GM10266 (cell line): Measurements from ENCODE around the gene BEST3.

ENCODE experiments used
- DNase-seq: peaks from one replicate; pipeline ENCODE4 v3.0.0; 2012; ENCODE audit errors: extremely low spot score
- CTCF ChIP-seq: IDR thresholded peaks from 2 replicates; pipeline ENCODE4 v1.5.1; 2012; ENCODE audit warnings: mild to moderate bottlenecking, low read depth; ENCODE audit not compliant: control insufficient read depth, insufficient read depth; ENCODE audit errors: missing control alignments

The BEST3 gene

GRCh38 chr12:69658203-69658602 is 40.9 kb downstream of the BEST3 start:
- DNase-seq, result no peak
- TF ChIP-seq CTCF, result no peak

DNA sequence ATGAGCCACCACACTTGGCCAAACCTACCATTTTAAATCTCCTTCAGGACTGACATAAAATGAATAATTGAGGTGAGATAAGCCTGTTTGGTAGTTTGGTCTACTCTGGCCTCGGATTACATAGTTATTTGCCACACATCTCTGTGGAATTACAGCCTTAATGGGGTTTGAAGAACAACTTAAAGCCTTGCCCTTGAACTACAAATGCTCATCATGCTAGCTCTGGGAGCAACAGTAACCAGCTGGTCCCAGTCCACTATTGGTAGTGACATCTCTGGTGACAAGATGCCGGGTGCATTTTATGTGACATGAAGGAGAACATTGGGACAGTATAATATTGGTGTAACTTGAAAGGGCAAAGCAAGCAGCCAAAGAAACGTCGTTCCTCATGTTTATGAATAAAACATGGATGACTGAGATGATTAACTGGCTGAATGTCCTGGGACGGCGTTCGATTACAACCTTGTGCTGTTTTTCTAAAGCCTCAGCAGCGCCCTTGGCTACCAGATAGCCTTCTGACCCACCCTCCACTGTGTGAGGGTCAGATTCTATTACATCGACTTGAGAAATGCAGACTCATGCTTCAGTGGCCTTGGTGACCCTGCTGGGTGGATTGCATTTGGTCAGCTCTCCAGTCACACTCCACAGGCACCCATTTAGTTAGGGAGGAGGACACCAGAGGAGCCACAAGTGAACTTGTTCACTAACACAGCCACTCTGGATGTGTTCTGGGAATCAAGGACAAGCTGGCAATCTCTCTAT is 41.5 kb downstream of the BEST3 start:
- no peak for DNase-seq
- TF ChIP-seq CTCF, result no peak

GRCh38 chr12:69655616-69656340 is 43.3 kb downstream of the BEST3 start:
- DNase-seq, result no peak
- TF ChIP-seq CTCF, result no peak

DNA sequence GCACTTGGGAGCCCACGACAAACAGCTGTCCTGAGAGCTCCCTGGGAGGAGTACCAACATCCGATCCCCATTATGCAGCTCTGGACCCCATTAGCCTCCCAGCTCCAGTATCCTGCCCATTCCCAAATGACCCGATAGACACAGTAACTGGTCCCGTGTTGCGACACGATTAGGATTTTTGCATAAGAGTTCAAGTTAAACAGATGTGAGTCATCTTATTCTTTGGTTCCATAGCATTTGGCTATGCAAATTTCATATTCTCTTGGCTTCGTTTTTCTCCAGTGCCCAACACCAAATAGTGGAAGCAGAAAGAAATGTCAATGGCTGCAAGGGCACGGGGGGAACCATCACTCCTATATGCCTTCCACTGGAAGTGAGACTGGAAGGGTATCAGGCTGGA is 45.4 kb downstream of the BEST3 start:
- TF ChIP-seq CTCF, result no peak
- no peak for DNase-seq

- DNase-seq, result no peak
- no peak for TF ChIP-seq CTCF
Observed at GRCh38 chr12:69651922-69652321, 47.2 kb downstream of the BEST3 start.

DNA sequence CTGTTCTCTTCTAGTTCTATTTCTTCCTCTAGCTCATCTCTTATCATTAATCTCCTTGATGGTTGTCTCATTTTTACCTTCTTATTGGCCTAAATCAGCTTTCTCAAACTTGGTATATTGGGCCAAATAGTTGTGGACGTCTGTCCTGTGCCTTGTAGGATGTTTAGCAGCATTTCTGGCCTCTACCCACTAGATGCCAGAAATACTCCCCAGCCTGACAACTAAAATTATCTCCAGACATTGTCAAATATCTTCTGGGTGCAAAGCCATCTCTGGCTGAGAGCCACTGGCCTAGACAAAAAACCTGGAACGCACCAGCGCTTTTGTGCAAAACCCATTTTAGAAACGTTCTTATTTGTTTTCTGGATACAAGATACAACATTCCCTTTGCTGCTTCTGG is 49.6 kb downstream of the BEST3 start:
- no peak for TF ChIP-seq CTCF
- DNase-seq, result no peak

DNA sequence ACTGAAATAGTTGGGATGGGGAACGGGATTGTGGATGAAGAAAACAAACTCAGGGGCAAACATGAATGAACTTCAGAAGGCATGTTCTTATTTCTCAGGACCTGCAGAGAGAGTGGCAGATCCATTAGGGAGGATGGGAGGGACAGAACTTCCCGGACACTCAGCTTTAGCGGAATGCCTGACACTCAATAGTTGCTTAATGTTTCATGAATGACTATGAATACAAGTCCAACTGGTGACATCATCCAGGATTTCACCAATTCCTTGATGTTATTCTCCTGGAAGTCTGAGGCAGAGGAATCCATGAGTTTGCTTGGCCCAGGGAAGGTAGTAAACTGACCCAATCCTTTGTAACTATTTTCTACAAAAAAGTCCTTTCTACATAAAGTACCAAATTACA is 50.6 kb downstream of the BEST3 start:
- DNase-seq, result no peak
- no peak for TF ChIP-seq CTCF
